CD4-positive, alpha-beta memory T cell (primary cell): ENCODE measurements around the gene TOM1L1. TPM values are rescaled to one million over a fixed set of nuclear protein-coding genes. Genes with fewer than 3 reads are reported as not detected.

Experiments
- CTCF ChIA-PET: fragments of 350-600 bp; sonication (Branson Sonifier 250); formaldehyde crosslinking; loops from one replicate; lab custom pipeline; 2021; ENCODE audit warnings: inconsistent platforms; ENCODE audit not compliant: partially characterized antibody; lab: Charles Lee
- POLR2A ChIA-PET: fragments of 350-600 bp; sonication (Branson Sonifier 250); formaldehyde crosslinking; loops from one replicate; lab custom pipeline; 2021; ENCODE audit not compliant: partially characterized antibody; lab: Charles Lee
- DNase-seq, 5 donors: peaks; one replicate each; pipeline versions ENCODE4 v3.0.0 to v3.0.0-alpha.2; 2020 to 2022; ENCODE audit warnings: mixed read lengths in 1 of 5
- H3K27ac ChIP-seq: one replicate; pipeline ENCODE4 v1.7.0; 2013; ENCODE audit warnings: low read depth, low read length
- H3K27me3 ChIP-seq: 2 replicates; pipeline ENCODE4 v1.7.0; 2013; ENCODE audit warnings: mild to moderate bottlenecking, low read length, moderate library complexity; ENCODE audit not compliant: insufficient read depth
- H3K36me3 ChIP-seq: 2 replicates; pipeline ENCODE4 v1.7.0; 2013; ENCODE audit warnings: mild to moderate bottlenecking, low read length, moderate library complexity; ENCODE audit not compliant: insufficient read depth
- H3K4me1 ChIP-seq: 2 replicates; pipeline ENCODE4 v1.7.0; 2013; ENCODE audit warnings: mild to moderate bottlenecking, low read length, moderate library complexity; ENCODE audit not compliant: insufficient read depth
- H3K4me3 ChIP-seq, 2 donors: one replicate each; pipeline ENCODE4 v1.7.0; 2013; ENCODE audit warnings: low read length in 2 of 2, mild to moderate bottlenecking in 1 of 2
- H3K9me3 ChIP-seq, 2 donors: one replicate each; pipeline ENCODE4 v1.7.0; 2013; ENCODE audit warnings: low read length in 2 of 2, control low read depth in 1 of 2; ENCODE audit not compliant: control insufficient read depth in 1 of 2
- H3K27ac Mint-ChIP-seq, 7 donors: one replicate each; pipeline ENCODE4 v1.8.0; 2020 to 2021; ENCODE audit warnings: mixed read lengths in 7 of 7, mild to moderate bottlenecking in 6 of 7, inconsistent platforms in 3 of 7, moderate library complexity in 3 of 7
- H3K27me3 Mint-ChIP-seq, 2 donors: one replicate each; pipeline ENCODE4 v1.8.0; 2020 to 2021; ENCODE audit warnings: mixed read lengths in 2 of 2
- H3K36me3 Mint-ChIP-seq, 2 donors: one replicate each; pipeline ENCODE4 v1.8.0; 2020 to 2021; ENCODE audit warnings: mixed read lengths in 2 of 2, inconsistent platforms in 1 of 2, mild to moderate bottlenecking in 1 of 2
- H3K4me1 Mint-ChIP-seq, 4 donors: one replicate each; pipeline ENCODE4 v1.8.0; 2020 to 2021; ENCODE audit warnings: mixed read lengths in 4 of 4, mild to moderate bottlenecking in 1 of 4
- H3K4me3 Mint-ChIP-seq, 8 donors: one replicate each; pipeline ENCODE4 v1.8.0; 2020 to 2021; ENCODE audit warnings: mixed read lengths in 8 of 8, mild to moderate bottlenecking in 7 of 8, moderate library complexity in 6 of 8, inconsistent platforms in 3 of 8
- H3K9me3 Mint-ChIP-seq, 8 donors: one replicate each; pipeline ENCODE4 v1.8.0; 2020 to 2021; ENCODE audit warnings: mixed read lengths in 8 of 8, mild to moderate bottlenecking in 5 of 8, inconsistent platforms in 3 of 8, moderate library complexity in 1 of 8
- intact Hi-C: fragments of 100-400 bp; cut with micrococcal nuclease; formaldehyde crosslinking; loops from one replicate; pipeline ENCODE4 v1.15.1; 2023
- polyA plus RNA-seq, 2 donors: library from polyadenylated mRNA; unstranded; fragments of 300-500 nt; fragmentation: Illumina TruSeq; gene quantifications; one replicate each; pipeline ENCODE4 v1.2.3, GENCODE V29; 2021
- total RNA-seq, 2 experiments: library from RNA; stranded (reverse); gene quantifications; one replicate each; pipeline ENCODE4 v1.2.3, GENCODE V29; 2021

The TOM1L1 gene
- total and polyA plus RNA-seq, 4 experiments from 2014 or later: 0.48 to 0.53 TPM; not detected in 2

- Mint-ChIP-seq H3K36me3 (no peaks in the 10 kb centered on the region), H3K4me1 (no peaks in the 10 kb centered on the region), H3K27me3 (peaks cover 5 to 13% of the 10 kb centered on the region in 2 donors), H3K9me3 (no peaks in the 10 kb centered on the region), H3K4me3 (no peak overlapping the region), H3K27ac (no peak overlapping the region)
- ChIA-PET POLR2A (no interaction called here), CTCF (no interaction called here)
- intact Hi-C loops: no loop called here
- no peak for DNase-seq
- Histone ChIP-seq H3K27me3 (no peaks in the 10 kb centered on the region), H3K36me3 (no peaks in the 10 kb centered on the region), H3K9me3 (no peaks in the 10 kb centered on the region), H3K4me1 (no peaks in the 10 kb centered on the region), H3K27ac (no peak overlapping the region), H3K4me3 (no peak overlapping the region)
Observed at GRCh38 chr17:54932711-54933110, 32.1 kb downstream of the TOM1L1 start.

GRCh38 chr17:54933921-54934320 is 33.3 kb downstream of the TOM1L1 start:
- DNase-seq: no peak
- intact Hi-C loops: no loop called here
- H3K4me1 Mint-ChIP-seq: no peaks in the 10 kb centered on the region
- ChIA-PET POLR2A (no interaction called here), CTCF (interaction anchor here (1.1 kb wide), 1 partner anchor 11 kb away, joined by 3 read pairs; no protein-coding TSS in a partner anchor)
- H3K4me3 Mint-ChIP-seq: no peak overlapping the region
- H3K9me3 ChIP-seq: no peaks in the 10 kb centered on the region
- no peak overlapping the region for H3K27ac ChIP-seq
- H3K9me3 Mint-ChIP-seq: no peaks in the 10 kb centered on the region
- no peak overlapping the region for H3K4me3 ChIP-seq
- no peaks in the 10 kb centered on the region for H3K36me3 Mint-ChIP-seq
- H3K27ac Mint-ChIP-seq: no peak overlapping the region
- H3K27me3 ChIP-seq: no peaks in the 10 kb centered on the region
- no peaks in the 10 kb centered on the region for H3K4me1 ChIP-seq
- peaks cover 3 to 11% of the 10 kb centered on the region in 2 donors for H3K27me3 Mint-ChIP-seq
- no peaks in the 10 kb centered on the region for H3K36me3 ChIP-seq

- Mint-ChIP-seq H3K27me3 (peaks cover 2 to 7% of the 10 kb centered on the region in 2 donors), H3K36me3 (no peaks in the 10 kb centered on the region)
Observed at GRCh38 chr17:54935471-54935870, 34.8 kb downstream of the TOM1L1 start.

GRCh38 chr17:54937018-54937417 is 36.4 kb downstream of the TOM1L1 start:
- Mint-ChIP-seq H3K27ac (no peak overlapping the region), H3K4me3 (no peak overlapping the region), H3K36me3 (no peaks in the 10 kb centered on the region), H3K4me1 (no peaks in the 10 kb centered on the region), H3K9me3 (no peaks in the 10 kb centered on the region), H3K27me3 (peaks cover 1 to 7% of the 10 kb centered on the region in 2 donors)
- H3K4me1 ChIP-seq: no peaks in the 10 kb centered on the region
- no peaks in the 10 kb centered on the region for H3K27me3 ChIP-seq
- ChIA-PET POLR2A (no interaction called here), CTCF (no interaction called here)
- no peaks in the 10 kb centered on the region for H3K9me3 ChIP-seq
- H3K36me3 ChIP-seq: no peaks in the 10 kb centered on the region
- DNase-seq: no peak
- no peak overlapping the region for H3K4me3 ChIP-seq
- intact Hi-C loops: no loop called here
- H3K27ac ChIP-seq: no peak overlapping the region

More at GRCh38 chr17:54935471-54935870, 34.8 kb downstream of the TOM1L1 start:
- no peak overlapping the region for H3K4me3 ChIP-seq
- no peaks in the 10 kb centered on the region for H3K4me1 Mint-ChIP-seq
- H3K4me1 ChIP-seq: no peaks in the 10 kb centered on the region
- POLR2A ChIA-PET: no interaction called here
- intact Hi-C loops: no loop called here
- CTCF ChIA-PET: no interaction called here
- H3K27me3 ChIP-seq: no peaks in the 10 kb centered on the region
- no peaks in the 10 kb centered on the region for H3K36me3 ChIP-seq
- no peak overlapping the region for H3K27ac Mint-ChIP-seq
- H3K27ac ChIP-seq: no peak overlapping the region
- no peak overlapping the region for H3K4me3 Mint-ChIP-seq
- H3K9me3 Mint-ChIP-seq: no peaks in the 10 kb centered on the region
- DNase-seq: no peak
- no peaks in the 10 kb centered on the region for H3K9me3 ChIP-seq

- Mint-ChIP-seq H3K36me3 (no peaks in the 10 kb centered on the region), H3K27me3 (peaks cover 0 to 7% of the 10 kb centered on the region in 2 donors), H3K4me1 (no peaks in the 10 kb centered on the region), H3K4me3 (no peak overlapping the region), H3K9me3 (no peaks in the 10 kb centered on the region), H3K27ac (no peak overlapping the region)
- Histone ChIP-seq H3K36me3 (no peaks in the 10 kb centered on the region), H3K27me3 (no peaks in the 10 kb centered on the region), H3K4me1 (no peaks in the 10 kb centered on the region), H3K9me3 (no peaks in the 10 kb centered on the region), H3K27ac (no peak overlapping the region), H3K4me3 (no peak overlapping the region)
- no peak for DNase-seq
- ChIA-PET CTCF (no interaction called here), POLR2A (no interaction called here)
- intact Hi-C loops: no loop called here
Observed at GRCh38 chr17:54937426-54937825, 36.8 kb downstream of the TOM1L1 start.

- H3K36me3 Mint-ChIP-seq: no peaks in the 10 kb centered on the region
- no peaks in the 10 kb centered on the region for H3K4me1 Mint-ChIP-seq
- Histone ChIP-seq H3K27ac (no peak overlapping the region), H3K36me3 (no peaks in the 10 kb centered on the region), H3K27me3 (no peaks in the 10 kb centered on the region), H3K9me3 (no peaks in the 10 kb centered on the region), H3K4me3 (no peak overlapping the region), H3K4me1 (no peaks in the 10 kb centered on the region)
- H3K27me3 Mint-ChIP-seq: peaks cover 2 to 4% of the 10 kb centered on the region in 2 donors
- no peak overlapping the region for H3K4me3 Mint-ChIP-seq
- DNase-seq: no peak
- ChIA-PET POLR2A (no interaction called here), CTCF (no interaction called here)
- intact Hi-C loops: no loop called here
- H3K9me3 Mint-ChIP-seq: no peaks in the 10 kb centered on the region
- H3K27ac Mint-ChIP-seq: no peak overlapping the region
Observed at GRCh38 chr17:54941285-54941684, 40.6 kb downstream of the TOM1L1 start.

GRCh38 chr17:54944796-54945195 is 44.1 kb downstream of the TOM1L1 start:
- POLR2A ChIA-PET: no interaction called here
- Mint-ChIP-seq H3K4me3 (no peak overlapping the region), H3K27ac (no peak overlapping the region)

GRCh38 chr17:54945231-54945630 is 44.6 kb downstream of the TOM1L1 start:
- Mint-ChIP-seq H3K4me1 (no peaks in the 10 kb centered on the region), H3K36me3 (no peaks in the 10 kb centered on the region), H3K27ac (peak overlapping the region in 1 of 7 donors; percentile 80), H3K27me3 (peaks cover 6 to 11% of the 10 kb centered on the region in 2 donors), H3K9me3 (peaks cover 0 to 1% (median 0%) of the 10 kb centered on the region in 8 donors), H3K4me3 (no peak overlapping the region)
- CTCF ChIA-PET: no interaction called here
- Histone ChIP-seq H3K4me3 (no peak overlapping the region), H3K4me1 (no peaks in the 10 kb centered on the region), H3K27me3 (no peaks in the 10 kb centered on the region), H3K27ac (no peak overlapping the region), H3K9me3 (no peaks in the 10 kb centered on the region), H3K36me3 (no peaks in the 10 kb centered on the region)
- no peak for DNase-seq
- POLR2A ChIA-PET: no interaction called here
- intact Hi-C loops: no loop called here

More at GRCh38 chr17:54944796-54945195, 44.1 kb downstream of the TOM1L1 start:
- Mint-ChIP-seq H3K4me1 (no peaks in the 10 kb centered on the region), H3K36me3 (no peaks in the 10 kb centered on the region), H3K27me3 (peaks cover 4 to 11% of the 10 kb centered on the region in 2 donors), H3K9me3 (peaks cover 0 to 1% (median 0%) of the 10 kb centered on the region in 8 donors)
- Histone ChIP-seq H3K4me1 (no peaks in the 10 kb centered on the region), H3K4me3 (no peak overlapping the region), H3K27me3 (no peaks in the 10 kb centered on the region), H3K27ac (no peak overlapping the region), H3K9me3 (no peaks in the 10 kb centered on the region), H3K36me3 (no peaks in the 10 kb centered on the region)
- no peak for DNase-seq
- CTCF ChIA-PET: no interaction called here
- intact Hi-C loops: no loop called here
